Measurements from ENCODE around the gene USP21. TPM values are rescaled to one million over a fixed set of nuclear protein-coding genes. Genes with fewer than 3 reads are reported as not detected.

The USP21 gene
- total and polyA plus RNA-seq, 2 of the 8 experiments (the other 6 are each of a cell fraction or from before 2014, with no cell fraction given): 23.9 to 36.3 TPM

GRCh38 chr1:161153176-161153575, 6.1 kb upstream of the USP21 start (continued):
- TF ChIP-seq TAF7 (optimal IDR thresholded peaks at IDR 0.05; ENCODE audit: borderline replicate concordance, low read depth, low read length) (no peak), GTF2F1 (IDR thresholded peaks at IDR 0.05; ENCODE audit: borderline replicate concordance, low read depth, low read length) (no peak), POU5F1 (IDR thresholded peaks at IDR 0.05; ENCODE audit: low read depth, low read length) (no peak)
